Upper lobe of left lung (tissue), 6 donors: ENCODE data around the gene SLC25A34. TPM values are rescaled to one million over a fixed set of nuclear protein-coding genes. Genes with fewer than 3 reads are reported as not detected.
A peak's percentile ranks its signal among the peaks of the same experiment; 100 is the strongest.

Experiments
- ATAC-seq, 2 donors: fragments of 200-7000 bp; cut with Tn5 transposase; one replicate each; pipeline ENCODE4 v1.9.1; 2022; ENCODE audit warnings: mild to moderate bottlenecking in 2 of 2, moderate library complexity in 2 of 2; ENCODE audit not compliant: low FRiP score in 2 of 2
- DNase-seq, 2 donors: peaks; one replicate each; pipeline ENCODE4 v3.0.0-alpha.2; 2019 to 2020
- H3K27ac ChIP-seq, 4 donors: fragments of 200-600 bp; sonication (generic); one replicate each; pipeline ENCODE4 v1.5.1; 2016 to 2019
- H3K27me3 ChIP-seq, 4 donors: fragments of 200-600 bp; sonication (generic); one replicate each; pipeline ENCODE4 v1.5.1; 2017 to 2019
- H3K36me3 ChIP-seq, 4 donors: fragments of 200-600 bp; sonication (generic); one replicate each; pipeline ENCODE4 v1.5.1; 2016 to 2019
- H3K4me1 ChIP-seq, 4 donors: fragments of 200-600 bp; sonication (generic); one replicate each; pipeline ENCODE4 v1.5.1; 2018 to 2019
- H3K4me3 ChIP-seq, 4 donors: fragments of 200-600 bp; sonication (generic); one replicate each; pipeline ENCODE4 v1.5.1; 2017 to 2019; ENCODE audit warnings: mild to moderate bottlenecking in 2 of 4, moderate library complexity in 1 of 4
- H3K9me3 ChIP-seq, 4 donors: fragments of 200-600 bp; sonication (generic); one replicate each; pipeline ENCODE4 v1.5.1; 2018 to 2019
- EP300 ChIP-seq, 4 donors: sonication (generic); formaldehyde crosslinking; IDR thresholded peaks; one replicate each; pipeline ENCODE4 v1.5.1; 2017; ENCODE audit warnings: antibody characterized with exemption in 4 of 4, control low read depth in 2 of 4
- POLR2A ChIP-seq, 4 donors: fragments of 450-650 bp; IDR thresholded peaks; one replicate each; pipeline ENCODE4 v1.5.1; 2016 to 2017; ENCODE audit warnings: antibody characterized with exemption in 4 of 4, mild to moderate bottlenecking in 2 of 4
- POLR2AphosphoS5 ChIP-seq, 2 donors: sonication (generic); formaldehyde crosslinking; IDR thresholded peaks; one replicate each; pipeline ENCODE4 v1.5.1; 2017; ENCODE audit warnings: antibody characterized with exemption in 2 of 2
- WGBS, 2 donors: methylation state at CpG; one replicate each; pipeline ENCODE4 v1.1.5; 2017 to 2018; 5-methylcytosine and 5-hydroxymethylcytosine counted together
- total RNA-seq, 6 donors: library from RNA; depleted of rRNA in 4 of 6; stranded (reverse); fragments of >200 nt in 4 of 6; gene quantifications; one replicate each; pipeline versions ENCODE4 v1.1.0 to v1.2.1, GENCODE V29; 2016 to 2021
- TF ChIP-seq, protein P1 (sequence below), 6 experiments: fragments of 450-650 bp in 4 of 6; fragments of 200-600 bp in 2 of 6; sonication (generic) in 2 of 6; IDR thresholded peaks; one replicate each; pipeline ENCODE4 v1.5.1; 2016 to 2019; ENCODE audit warnings: antibody characterized with exemption in 6 of 6
- donor health status: DM: no; HTN: no; CAD: no; lungs with moderate emphysema.
- donor health status: DM: no; HTN: yes; CAD: no; lungs with severe emphysema.

The SLC25A34 gene
- total RNA-seq, 6 donors from 2014 or later: 1.5 to 12.1 (median 4.3) TPM

DNA sequence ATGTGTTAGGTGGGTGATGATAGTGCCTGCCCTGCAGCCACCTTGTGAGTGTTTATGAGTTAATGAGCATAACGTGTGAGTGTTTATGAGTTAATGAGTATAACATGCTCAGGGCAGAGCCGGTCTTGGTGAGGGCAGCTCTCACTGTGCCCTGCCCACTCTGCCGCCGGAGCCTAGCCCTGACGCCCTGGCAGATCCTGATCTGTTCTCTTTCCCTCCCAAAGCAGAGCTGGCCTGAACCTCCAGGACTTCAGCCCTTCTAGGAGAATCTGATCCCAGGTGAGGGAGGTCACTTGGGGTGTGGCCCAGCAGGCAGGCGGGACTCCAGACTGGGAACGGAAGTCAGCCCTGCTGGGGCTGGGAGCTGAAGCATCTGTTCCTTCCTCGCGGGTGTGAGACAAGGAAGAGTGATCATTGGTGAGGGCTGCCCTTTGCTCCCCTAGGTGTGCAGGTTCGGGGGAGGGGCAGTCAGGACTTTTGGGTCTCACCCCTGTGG is 28.3 kb downstream of the SLC25A34 start:
- DNase-seq: no peak
- TF ChIP-seq EP300 (IDR thresholded peaks at IDR 0.05) (no peak), POLR2A (IDR thresholded peaks at IDR 0.05) (no peak), POLR2AphosphoS5 (IDR thresholded peaks at IDR 0.05) (no peak)
- TF ChIP-seq, protein P1, sequence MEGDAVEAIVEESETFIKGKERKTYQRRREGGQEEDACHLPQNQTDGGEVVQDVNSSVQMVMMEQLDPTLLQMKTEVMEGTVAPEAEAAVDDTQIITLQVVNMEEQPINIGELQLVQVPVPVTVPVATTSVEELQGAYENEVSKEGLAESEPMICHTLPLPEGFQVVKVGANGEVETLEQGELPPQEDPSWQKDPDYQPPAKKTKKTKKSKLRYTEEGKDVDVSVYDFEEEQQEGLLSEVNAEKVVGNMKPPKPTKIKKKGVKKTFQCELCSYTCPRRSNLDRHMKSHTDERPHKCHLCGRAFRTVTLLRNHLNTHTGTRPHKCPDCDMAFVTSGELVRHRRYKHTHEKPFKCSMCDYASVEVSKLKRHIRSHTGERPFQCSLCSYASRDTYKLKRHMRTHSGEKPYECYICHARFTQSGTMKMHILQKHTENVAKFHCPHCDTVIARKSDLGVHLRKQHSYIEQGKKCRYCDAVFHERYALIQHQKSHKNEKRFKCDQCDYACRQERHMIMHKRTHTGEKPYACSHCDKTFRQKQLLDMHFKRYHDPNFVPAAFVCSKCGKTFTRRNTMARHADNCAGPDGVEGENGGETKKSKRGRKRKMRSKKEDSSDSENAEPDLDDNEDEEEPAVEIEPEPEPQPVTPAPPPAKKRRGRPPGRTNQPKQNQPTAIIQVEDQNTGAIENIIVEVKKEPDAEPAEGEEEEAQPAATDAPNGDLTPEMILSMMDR (IDR thresholded peaks at IDR 0.05): no peak
- H3K4me3 ChIP-seq: no peak overlapping the region
- H3K27me3 ChIP-seq: peaks cover 0 to 8% (median 1%) of the 10 kb centered on the region in 4 donors
- peaks cover 0 to 16% (median 5%) of the 10 kb centered on the region in 4 donors for H3K36me3 ChIP-seq
- no peaks in the 10 kb centered on the region for H3K9me3 ChIP-seq
- H3K27ac ChIP-seq: no peak overlapping the region
- H3K4me1 ChIP-seq: peaks cover 2 to 6% (median 4%) of the 10 kb centered on the region in 4 donors
- no peak for ATAC-seq
- 68 to 72% methylated on average over 10 of the region's 10 CpGs for WGBS, 2 donors

DNA sequence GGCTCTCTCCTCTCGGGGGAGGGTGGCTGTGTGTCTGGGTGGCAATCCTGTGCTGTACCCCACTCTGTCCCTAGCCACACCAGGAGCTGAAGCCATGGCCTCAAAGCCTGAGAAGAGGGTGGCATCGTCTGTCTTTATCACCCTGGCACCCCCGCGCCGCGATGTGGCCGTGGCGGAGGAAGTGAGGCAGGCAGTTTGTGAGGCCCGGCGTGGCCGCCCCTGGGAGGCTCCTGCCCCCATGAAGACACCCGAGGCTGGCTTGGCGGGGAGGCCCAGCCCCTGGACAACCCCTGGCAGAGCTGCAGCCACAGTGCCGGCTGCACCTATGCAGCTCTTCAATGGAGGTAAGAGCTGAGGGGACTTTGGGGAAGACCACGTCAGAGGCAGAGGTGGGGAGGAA is 28.8 kb downstream of the SLC25A34 start:
- 82 to 93% methylated on average over 14 to 15 of the region's 15 CpGs for WGBS, 2 donors
- Histone ChIP-seq H3K36me3 (peaks cover 0 to 16% (median 5%) of the 10 kb centered on the region in 4 donors), H3K4me1 (peaks cover 0 to 6% (median 0%) of the 10 kb centered on the region in 4 donors), H3K27ac (peak overlapping the region in 1 of 4 donors; percentile 4), H3K27me3 (peaks cover 0 to 2% (median 0%) of the 10 kb centered on the region in 4 donors), H3K9me3 (no peaks in the 10 kb centered on the region), H3K4me3 (no peak overlapping the region)
- ATAC-seq: no peak
- DNase-seq: peak in 1 of 2 donors; percentile 84
- TF ChIP-seq POLR2A (IDR thresholded peaks at IDR 0.05) (no peak), EP300 (IDR thresholded peaks at IDR 0.05) (no peak), POLR2AphosphoS5 (IDR thresholded peaks at IDR 0.05) (no peak)
- TF ChIP-seq, protein P1 (IDR thresholded peaks at IDR 0.05): no peak

DNA sequence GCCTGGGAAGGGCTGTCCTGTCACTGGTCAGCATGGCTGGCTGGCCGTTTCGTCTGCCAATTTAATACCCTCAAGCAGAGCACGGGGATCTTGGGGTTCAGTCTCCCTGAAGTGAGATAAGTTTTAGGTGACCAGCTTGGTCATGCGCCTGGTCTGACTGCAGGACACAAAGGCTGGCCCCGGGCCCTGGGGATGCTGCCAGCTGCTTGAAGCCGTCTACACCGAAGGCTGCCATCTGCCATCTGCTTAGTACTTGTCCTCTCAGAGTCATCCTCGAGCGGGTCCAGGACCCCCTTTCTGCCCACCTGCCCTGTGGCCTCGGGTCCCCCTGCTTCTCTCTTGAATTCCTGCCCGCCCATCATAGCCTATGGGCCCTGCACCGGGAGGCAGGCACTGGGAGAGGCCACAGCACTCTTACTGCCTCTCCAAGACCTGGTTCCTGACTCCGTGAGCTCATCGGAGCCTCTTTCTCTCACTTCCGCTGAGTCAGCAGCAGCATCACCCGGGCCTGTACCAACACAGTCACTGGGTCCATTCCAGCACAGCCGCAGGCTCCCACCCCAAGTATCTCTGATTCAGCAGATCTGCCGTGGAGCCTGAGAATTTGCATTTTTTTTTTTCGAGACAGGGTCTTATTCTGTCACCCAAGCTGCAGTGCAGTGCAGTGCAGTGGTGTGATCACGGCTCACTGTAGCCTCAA is 29.6 kb downstream of the SLC25A34 start:
- Histone ChIP-seq H3K4me1 (peaks cover 0 to 4% (median 0%) of the 10 kb centered on the region in 4 donors), H3K4me3 (no peak overlapping the region), H3K9me3 (no peaks in the 10 kb centered on the region), H3K36me3 (peaks cover 0 to 23% (median 5%) of the 10 kb centered on the region in 4 donors), H3K27me3 (peaks cover 0 to 2% (median 0%) of the 10 kb centered on the region in 4 donors), H3K27ac (peak overlapping the region in 1 of 4 donors; percentile 4)
- DNase-seq (no peak), ATAC-seq (no peak)
- WGBS, 2 donors: 70 to 86% methylated on average over 14 to 17 of the region's 20 CpGs
- no peak for TF ChIP-seq POLR2A (IDR thresholded peaks at IDR 0.05)
- no peak for TF ChIP-seq EP300 (IDR thresholded peaks at IDR 0.05)
- TF ChIP-seq POLR2AphosphoS5 (IDR thresholded peaks at IDR 0.05): no peak
- TF ChIP-seq, protein P1 (IDR thresholded peaks at IDR 0.05): no peak

DNA sequence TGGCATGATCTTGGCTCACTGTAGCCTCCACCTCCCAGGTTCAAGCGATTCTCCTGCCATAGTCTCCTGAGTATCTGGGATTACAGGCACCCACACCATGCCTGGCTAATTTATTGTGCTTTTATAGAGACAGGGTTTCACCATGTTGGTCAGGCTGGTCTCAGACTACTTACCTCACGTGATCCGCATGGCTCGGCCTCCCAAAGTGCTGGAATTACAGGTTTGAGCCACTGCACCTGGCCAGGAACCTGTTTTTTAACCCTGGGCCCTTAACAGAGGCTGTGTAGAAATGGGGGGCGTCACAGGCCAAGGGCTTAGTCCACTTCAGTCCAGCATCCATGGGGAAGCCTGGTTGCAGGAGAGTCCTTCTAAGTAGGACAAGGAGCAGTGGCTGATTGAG is 31.9 kb downstream of the SLC25A34 start:
- ATAC-seq: no peak
- Histone ChIP-seq H3K4me3 (no peak overlapping the region), H3K4me1 (no peaks in the 10 kb centered on the region), H3K27ac (no peak overlapping the region), H3K27me3 (no peaks in the 10 kb centered on the region), H3K9me3 (no peaks in the 10 kb centered on the region), H3K36me3 (peaks cover 0 to 36% (median 5%) of the 10 kb centered on the region in 4 donors)
- TF ChIP-seq EP300 (IDR thresholded peaks at IDR 0.05): no peak
- 81 to 95% methylated on average over 4 of the region's 5 CpGs for WGBS, 2 donors
- DNase-seq: no peak

DNA sequence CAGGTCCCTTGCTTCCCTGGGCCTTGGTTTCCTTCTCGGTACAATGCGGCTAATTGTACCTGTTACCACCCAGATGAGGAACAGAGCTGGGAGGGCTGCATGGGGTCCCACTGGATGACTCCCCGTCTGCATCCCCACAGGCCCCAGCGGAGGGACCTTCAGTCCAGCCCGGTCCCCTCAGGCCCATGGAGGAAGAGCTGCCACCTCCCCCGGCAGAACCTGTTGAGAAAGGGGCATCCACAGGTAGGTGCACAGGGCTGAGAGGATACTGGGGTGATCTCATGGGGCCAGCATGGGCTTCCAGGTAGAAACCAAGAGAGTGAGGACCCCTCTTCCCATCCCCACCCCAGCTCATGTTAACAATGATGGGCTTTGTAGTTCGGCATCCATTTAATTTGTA is 32.3 kb downstream of the SLC25A34 start:
- WGBS, 2 donors: 98 to 99% methylated on average over 2 to 7 of the region's 7 CpGs
- H3K36me3 ChIP-seq: peaks cover 0 to 36% (median 5%) of the 10 kb centered on the region in 4 donors

More for the DNA sequence above, 32.3 kb downstream of the SLC25A34 start:
- Histone ChIP-seq H3K4me1 (no peaks in the 10 kb centered on the region), H3K27ac (no peak overlapping the region), H3K27me3 (no peaks in the 10 kb centered on the region), H3K9me3 (no peaks in the 10 kb centered on the region), H3K4me3 (no peak overlapping the region)
- TF ChIP-seq POLR2A (IDR thresholded peaks at IDR 0.05) (no peak), EP300 (IDR thresholded peaks at IDR 0.05) (no peak), POLR2AphosphoS5 (IDR thresholded peaks at IDR 0.05) (no peak)
- TF ChIP-seq, protein P1 (IDR thresholded peaks at IDR 0.05): no peak
- ATAC-seq: no peak
- no peak for DNase-seq
